ENCODE data around the gene LARGE2. TPM values are rescaled to one million over a fixed set of nuclear protein-coding genes. Genes with fewer than 3 reads are reported as not detected.

The LARGE2 gene
- total RNA-seq, 1 experiment from 2014 or later = 67.6 TPM

GRCh38 chr11:45913942-45914635, 8.4 kb upstream of the LARGE2 start:
- Histone ChIP-seq H3K79me2 (ENCODE audit: insufficient read depth, low read length) (peaks cover 13% of the 10 kb centered on the region), H3K27me3 (ENCODE audit: insufficient read depth, low read length) (no peaks in the 10 kb centered on the region), H3K27ac (ENCODE audit: low read depth, low read length) (no peak overlapping the region), H3K9ac (ENCODE audit: low read length) (no peak overlapping the region), H4K20me1 (ENCODE audit: insufficient read depth) (no peaks in the 10 kb centered on the region), H3K36me3 (ENCODE audit: control insufficient read depth in 1 of 2, insufficient read depth in 2 of 2, low read length in 2 of 2) (peaks cover 0 to 3% of the 10 kb centered on the region in 2 experiments; a peak in 2 of 4 replicates), H2AFZ (ENCODE audit: low read depth, low read length, poor library complexity, severe bottlenecking) (no peak overlapping the region), H3K4me2 (ENCODE audit: low read length) (no peak overlapping the region), H3K9me3 (ENCODE audit: control insufficient read depth in 1 of 2, insufficient read depth in 1 of 2, low read depth in 1 of 2, low read length in 2 of 2) (no peaks in the 10 kb centered on the region), H3K9me2 (ENCODE audit: insufficient read depth) (no peaks in the 10 kb centered on the region), H3K4me1 (ENCODE audit: control insufficient read depth in 1 of 2, insufficient read depth in 2 of 2, low read length in 2 of 2) (peaks cover 3 to 13% of the 10 kb centered on the region in 2 experiments), H3K4me3 (replicated peaks in 1 of 2; ENCODE audit: low read depth in 1 of 2, low read length in 2 of 2) (no peak overlapping the region)
- RAD21 ChIA-PET (ENCODE audit: low non-redundant PET in 1 of 2, low total read pairs in 2 of 2, uncharacterized antibody in 2 of 2, unreplicated experiment in 2 of 2) = no interaction called here
- POLR2A ChIA-PET = no interaction called here
- CTCF ChIA-PET = no interaction called here
- intact Hi-C loops (cut with micrococcal nuclease) = no loop called here
- no peak for TF ChIP-seq EZH2 (IDR thresholded peaks at IDR 0.05)
- TF ChIP-seq ATF3 (IDR thresholded peaks at IDR 0.05) = no peak
- TF ChIP-seq ELF1 (IDR thresholded peaks at IDR 0.05; ENCODE audit: borderline replicate concordance, low read depth) = no peak
- no peak for TF ChIP-seq SIN3A (IDR thresholded peaks at IDR 0.05; ENCODE audit: low read depth)
- no peak for TF ChIP-seq FOSL1 (IDR thresholded peaks at IDR 0.05; ENCODE audit: low read depth)
- no peak for TF ChIP-seq CBX3 (IDR thresholded peaks at IDR 0.05; ENCODE audit: low read depth)
- no peak for TF ChIP-seq ZFX (IDR thresholded peaks at IDR 0.05)
- TF ChIP-seq TCF7L2 (IDR thresholded peaks at IDR 0.05; ENCODE audit: borderline replicate concordance, extremely low read depth, insufficient read depth, insufficient read length) = no peak
- TF ChIP-seq RAD21 (IDR thresholded peaks at IDR 0.05; ENCODE audit: low read depth) = no peak
- TF ChIP-seq ZNF274 (IDR thresholded peaks at IDR 0.05; ENCODE audit: low read depth, low read length) = no peak
- ATAC-seq (no peak), DNase-seq (ENCODE audit: low read depth, low spot score) (no peak)
- BruUV-seq (replicated peaks) = no TSS peak

- Histone ChIP-seq H3K9me3 (ENCODE audit: control insufficient read depth in 1 of 2, insufficient read depth in 1 of 2, low read depth in 1 of 2, low read length in 2 of 2) (no peaks in the 10 kb centered on the region), H3K4me1 (ENCODE audit: control insufficient read depth in 1 of 2, insufficient read depth in 2 of 2, low read length in 2 of 2) (peaks cover 6 to 15% of the 10 kb centered on the region in 2 experiments), H3K4me3 (replicated peaks in 1 of 2; ENCODE audit: low read depth in 1 of 2, low read length in 2 of 2) (no peak overlapping the region), H3K4me2 (ENCODE audit: low read length) (no peak overlapping the region), H3K36me3 (ENCODE audit: control insufficient read depth in 1 of 2, insufficient read depth in 2 of 2, low read length in 2 of 2) (peaks cover 0 to 3% of the 10 kb centered on the region in 2 experiments; a peak in 2 of 4 replicates), H3K9ac (ENCODE audit: low read length) (no peak overlapping the region), H2AFZ (ENCODE audit: low read depth, low read length, poor library complexity, severe bottlenecking) (no peak overlapping the region), H3K27ac (ENCODE audit: low read depth, low read length) (no peak overlapping the region), H3K9me2 (ENCODE audit: insufficient read depth) (no peaks in the 10 kb centered on the region), H4K20me1 (ENCODE audit: insufficient read depth) (no peaks in the 10 kb centered on the region), H3K27me3 (ENCODE audit: insufficient read depth, low read length) (no peaks in the 10 kb centered on the region), H3K79me2 (ENCODE audit: insufficient read depth, low read length) (peaks cover 13% of the 10 kb centered on the region)
- ChIA-PET RAD21 (ENCODE audit: low non-redundant PET in 1 of 2, low total read pairs in 2 of 2, uncharacterized antibody in 2 of 2, unreplicated experiment in 2 of 2) (no interaction called here), POLR2A (no interaction called here), CTCF (no interaction called here)
- ATAC-seq = no peak
- no peak for DNase-seq (ENCODE audit: low read depth, low spot score)
- TF ChIP-seq ZNF274 (IDR thresholded peaks at IDR 0.05; ENCODE audit: low read depth, low read length) = no peak
- BruUV-seq (replicated peaks) = no TSS peak
- intact Hi-C loops (cut with micrococcal nuclease) = no loop called here
Observed at GRCh38 chr11:45915446-45915845, 7.0 kb upstream of the LARGE2 start.

All from HCT116 (cell line).